Activated T-helper 2 cell treated with anti-CD3 and anti-CD28 coated beads, Interferon-gamma antibody, Interleukin-2, Interleukin-4, amounts not matched to agents 10 μg/mL and 5 μg/mL and 100 μg/mL, durations not matched to agents 14 hours and 24 hours and 36 hours (primary cell): Measurements from ENCODE around the gene MDK. TPM values are rescaled to one million over a fixed set of nuclear protein-coding genes. Genes with fewer than 3 reads are reported as not detected.
"Not testable (repeated sequence)": the region's sequence is repeated elsewhere in the genome, so short reads cannot be mapped to it uniquely, and the experiment has no call there.

Experiments used
- DNase-seq: peaks from one replicate; pipeline ENCODE4 v3.0.0; 2021; ENCODE audit warnings: low spot score
- H3K27ac Mint-ChIP-seq: one replicate; pipeline ENCODE4 v1.8.0; 2021; ENCODE audit warnings: mixed read lengths
- H3K27me3 Mint-ChIP-seq: one replicate; pipeline ENCODE4 v1.8.0; 2021; ENCODE audit warnings: low read depth, mixed read lengths
- H3K36me3 Mint-ChIP-seq: one replicate; pipeline ENCODE4 v1.8.0; 2021; ENCODE audit warnings: low read depth, mixed read lengths
- H3K4me1 Mint-ChIP-seq: one replicate; pipeline ENCODE4 v1.8.0; 2021; ENCODE audit warnings: low read depth, mixed read lengths
- H3K4me3 Mint-ChIP-seq: one replicate; pipeline ENCODE4 v1.8.0; 2021; ENCODE audit warnings: low read depth, mild to moderate bottlenecking, moderate library complexity, mixed read lengths
- H3K9me3 Mint-ChIP-seq: one replicate; pipeline ENCODE4 v1.8.0; 2021; ENCODE audit warnings: mixed read lengths
- intact Hi-C: fragments of 100-400 bp; cut with micrococcal nuclease; formaldehyde crosslinking; loops from one replicate; pipeline ENCODE4 v1.15.1; 2023
- total RNA-seq: library from RNA; stranded (reverse); gene quantifications from 2 replicates; pipeline ENCODE4 v1.2.3, GENCODE V29; 2022

The MDK gene
- total RNA-seq, 1 donor from 2014 or later: 2.8 TPM

DNA sequence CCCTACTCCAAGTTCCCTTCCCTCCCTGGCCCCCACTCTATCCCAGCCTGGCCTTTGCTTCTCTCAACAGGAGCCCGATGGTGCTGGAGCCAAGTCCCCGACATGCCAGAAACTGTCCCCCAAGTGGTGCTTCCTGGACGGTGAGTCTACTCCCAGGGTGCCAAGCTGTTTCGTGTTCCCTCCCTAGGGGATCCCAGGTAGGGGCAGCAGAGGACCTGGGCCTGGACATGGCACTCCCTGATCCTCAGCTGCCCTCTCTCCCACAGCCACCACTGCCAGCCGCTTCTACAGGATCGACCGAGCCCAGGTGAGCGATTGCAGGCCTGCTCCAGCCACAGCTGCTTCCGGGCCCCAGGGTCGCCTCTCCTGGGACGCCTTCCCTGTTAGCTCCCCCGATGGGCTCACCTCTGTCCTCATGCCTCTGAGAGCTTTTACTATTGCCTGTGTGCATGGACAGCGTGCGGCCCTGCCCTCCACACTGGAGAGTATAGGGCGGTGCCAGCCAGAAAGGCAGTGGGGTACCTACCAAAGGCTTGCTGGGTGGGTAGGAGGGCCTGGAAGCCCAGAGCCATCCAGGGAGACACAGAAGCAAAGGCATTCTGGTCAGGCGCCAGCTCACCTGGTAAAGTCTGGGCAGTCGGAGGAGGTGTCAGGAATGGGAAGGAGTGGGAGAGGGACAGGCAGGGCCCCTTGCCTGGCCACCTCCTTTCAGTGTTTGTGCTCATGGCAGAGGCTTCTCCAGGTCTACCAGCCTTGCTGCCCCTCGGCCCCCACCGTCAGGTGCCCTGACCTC, 5.0 kb upstream of the MDK start:
- Mint-ChIP-seq H3K27ac (no peak overlapping the region), H3K36me3 (peaks cover 48% of the 10 kb centered on the region), H3K4me3 (no peak overlapping the region), H3K27me3 (no peaks in the 10 kb centered on the region), H3K9me3 (no peaks in the 10 kb centered on the region), H3K4me1 (peaks cover 2% of the 10 kb centered on the region)
- intact Hi-C loops: no loop called here
- DNase-seq: no peak

DNA sequence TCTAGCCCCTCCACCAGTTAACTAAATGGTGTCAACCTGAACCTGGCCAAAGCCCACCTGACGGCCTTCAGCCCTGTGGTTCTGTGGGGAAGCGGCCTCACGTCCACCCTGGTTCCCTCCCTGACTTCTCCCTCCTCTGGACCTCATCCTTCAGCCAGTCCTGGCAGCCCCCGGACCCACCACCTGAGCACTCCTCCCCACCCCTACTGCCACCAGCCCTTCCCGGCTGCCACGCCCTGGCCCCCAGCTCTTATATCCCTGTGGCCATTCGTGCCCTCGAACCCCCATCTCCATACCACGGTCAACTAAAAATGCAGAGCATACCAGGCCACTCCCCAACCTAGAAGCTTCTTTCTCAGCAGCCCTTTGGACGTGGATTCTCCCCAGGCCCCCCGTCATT, 4.2 kb upstream of the MDK start:
- Mint-ChIP-seq H3K27me3 (peaks cover 5% of the 10 kb centered on the region), H3K4me1 (peaks cover 5% of the 10 kb centered on the region), H3K4me3 (no peak overlapping the region), H3K36me3 (peaks cover 42% of the 10 kb centered on the region), H3K9me3 (no peaks in the 10 kb centered on the region), H3K27ac (no peak overlapping the region)
- no peak for DNase-seq
- intact Hi-C loops: no loop called here

DNA sequence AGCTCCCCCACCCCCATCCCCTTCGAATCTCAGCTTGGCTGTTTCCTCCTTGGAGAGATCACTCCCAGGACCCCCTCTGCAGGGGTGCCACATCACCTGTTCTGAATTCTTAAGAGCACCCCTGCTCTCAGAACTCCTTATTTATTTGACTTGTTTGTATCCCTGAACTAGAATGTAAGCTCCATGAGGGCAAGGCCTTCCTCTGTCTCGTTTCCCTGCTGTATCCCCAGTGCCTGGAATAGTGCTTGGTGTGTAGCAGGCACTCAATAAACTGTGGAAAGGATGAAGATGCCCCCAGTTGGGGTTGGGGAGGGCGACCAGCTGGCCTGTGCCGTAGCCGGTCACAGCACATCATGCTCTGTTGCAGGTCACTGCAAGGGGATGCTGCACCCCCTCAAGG, 3.6 kb upstream of the MDK start:
- H3K27ac Mint-ChIP-seq: no peak overlapping the region
- intact Hi-C loops: no loop called here
- H3K4me3 Mint-ChIP-seq: no peak overlapping the region
- H3K9me3 Mint-ChIP-seq: no peaks in the 10 kb centered on the region
- H3K4me1 Mint-ChIP-seq: peaks cover 5% of the 10 kb centered on the region
- DNase-seq: no peak
- peaks cover 37% of the 10 kb centered on the region for H3K36me3 Mint-ChIP-seq
- H3K27me3 Mint-ChIP-seq: peaks cover 6% of the 10 kb centered on the region

DNA sequence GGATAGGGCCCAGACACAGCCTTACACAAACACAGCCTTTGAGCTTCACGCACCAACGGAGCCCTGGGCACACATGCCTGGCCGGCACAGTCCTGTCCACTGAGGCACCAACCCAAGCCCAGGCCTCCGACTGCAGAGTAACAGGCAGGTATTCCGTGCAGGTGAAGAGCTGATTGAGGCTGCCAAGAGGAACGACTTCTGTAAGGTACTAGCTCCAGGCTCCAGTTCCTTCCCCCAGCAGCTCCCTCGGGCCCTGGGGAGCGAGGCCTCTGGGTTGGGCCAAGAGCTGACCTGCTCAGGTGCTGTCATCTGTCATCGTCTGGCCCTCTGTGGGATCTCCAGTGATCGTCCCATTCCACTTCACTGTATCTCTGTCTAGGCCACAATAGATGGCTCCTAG, 3.2 kb upstream of the MDK start:
- Mint-ChIP-seq H3K9me3 (no peaks in the 10 kb centered on the region), H3K36me3 (peaks cover 37% of the 10 kb centered on the region), H3K4me1 (peaks cover 5% of the 10 kb centered on the region), H3K27ac (no peak overlapping the region), H3K27me3 (peaks cover 7% of the 10 kb centered on the region), H3K4me3 (no peak overlapping the region)
- DNase-seq: no peak
- intact Hi-C loops: no loop called here

DNA sequence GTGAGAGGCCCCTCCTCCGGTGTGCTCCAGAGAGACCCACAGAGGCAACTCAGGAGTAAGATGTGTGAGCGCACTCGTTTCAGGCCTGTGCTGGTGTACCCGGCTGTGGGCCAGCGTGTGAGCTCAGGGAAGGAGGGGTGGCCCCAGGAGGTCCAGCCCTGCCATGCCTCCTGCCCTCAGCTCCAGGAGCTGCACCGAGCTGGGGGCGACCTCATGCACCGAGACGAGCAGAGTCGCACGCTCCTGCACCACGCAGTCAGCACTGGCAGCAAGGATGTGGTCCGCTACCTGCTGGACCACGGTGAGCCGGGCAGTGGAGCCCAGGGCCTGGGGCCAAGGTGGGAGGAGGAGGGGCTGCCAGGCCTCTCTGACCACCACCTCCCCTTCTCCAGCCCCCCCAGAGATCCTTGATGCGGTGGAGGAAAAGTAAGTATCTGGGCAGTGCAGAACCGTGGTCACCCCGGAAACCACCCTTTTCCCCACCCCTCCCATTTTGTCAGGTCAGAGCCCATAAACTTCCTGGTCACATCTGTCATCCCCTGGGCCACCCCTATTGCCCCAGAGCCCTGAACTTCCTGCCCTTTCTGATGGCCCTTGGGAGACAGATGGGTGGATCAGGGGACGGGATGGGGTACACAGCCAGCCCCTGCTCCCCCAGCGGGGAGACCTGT, 2.5 kb upstream of the MDK start:
- Mint-ChIP-seq H3K4me3 (no peak overlapping the region), H3K27ac (no peak overlapping the region), H3K4me1 (peaks cover 5% of the 10 kb centered on the region), H3K9me3 (no peaks in the 10 kb centered on the region), H3K36me3 (peaks cover 37% of the 10 kb centered on the region), H3K27me3 (peaks cover 12% of the 10 kb centered on the region)
- intact Hi-C loops: no loop called here
- no peak for DNase-seq

DNA sequence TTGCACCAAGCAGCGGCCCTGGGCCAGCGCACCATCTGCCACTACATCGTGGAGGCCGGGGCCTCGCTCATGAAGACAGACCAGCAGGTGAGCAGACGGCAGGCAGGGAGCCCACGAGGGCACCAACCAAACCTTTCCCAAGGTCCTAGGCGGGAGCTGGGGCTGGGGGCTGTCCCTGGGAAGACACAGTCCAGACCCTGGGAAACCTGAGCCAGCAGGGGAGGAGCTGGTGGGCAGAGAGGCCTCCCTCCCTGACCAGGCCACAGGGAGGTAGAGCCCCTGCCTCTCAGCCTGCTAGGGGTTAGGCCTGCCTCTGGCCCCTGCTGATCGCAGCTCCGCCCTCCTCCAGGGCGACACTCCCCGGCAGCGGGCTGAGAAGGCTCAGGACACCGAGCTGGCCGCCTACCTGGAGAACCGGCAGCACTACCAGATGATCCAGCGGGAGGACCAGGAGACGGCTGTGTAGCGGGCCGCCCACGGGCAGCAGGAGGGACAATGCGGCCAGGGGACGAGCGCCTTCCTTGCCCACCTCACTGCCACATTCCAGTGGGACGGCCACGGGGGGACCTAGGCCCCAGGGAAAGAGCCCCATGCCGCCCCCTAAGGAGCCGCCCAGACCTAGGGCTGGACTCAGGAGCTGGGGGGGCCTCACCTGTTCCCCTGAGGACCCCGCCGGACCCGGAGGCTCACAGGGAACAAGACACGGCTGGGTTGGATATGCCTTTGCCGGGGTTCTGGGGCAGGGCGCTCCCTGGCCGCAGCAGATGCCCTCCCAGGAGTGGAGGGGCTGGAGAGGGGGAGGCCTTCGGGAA, 1.8 kb upstream of the MDK start:
- not testable (repeated sequence) for DNase-seq, H3K4me3 Mint-ChIP-seq, H3K27ac Mint-ChIP-seq, H3K4me1 Mint-ChIP-seq, H3K9me3 Mint-ChIP-seq
- intact Hi-C loops: loop anchor here (2.0 to 10.0 kb wide), 2 partner anchors 27 to 325 kb away; partner anchors contain the start of genes ARHGAP1 and ZNF408
- Mint-ChIP-seq H3K36me3 (peaks cover 37% of the 10 kb centered on the region), H3K27me3 (peaks cover 17% of the 10 kb centered on the region)

DNA sequence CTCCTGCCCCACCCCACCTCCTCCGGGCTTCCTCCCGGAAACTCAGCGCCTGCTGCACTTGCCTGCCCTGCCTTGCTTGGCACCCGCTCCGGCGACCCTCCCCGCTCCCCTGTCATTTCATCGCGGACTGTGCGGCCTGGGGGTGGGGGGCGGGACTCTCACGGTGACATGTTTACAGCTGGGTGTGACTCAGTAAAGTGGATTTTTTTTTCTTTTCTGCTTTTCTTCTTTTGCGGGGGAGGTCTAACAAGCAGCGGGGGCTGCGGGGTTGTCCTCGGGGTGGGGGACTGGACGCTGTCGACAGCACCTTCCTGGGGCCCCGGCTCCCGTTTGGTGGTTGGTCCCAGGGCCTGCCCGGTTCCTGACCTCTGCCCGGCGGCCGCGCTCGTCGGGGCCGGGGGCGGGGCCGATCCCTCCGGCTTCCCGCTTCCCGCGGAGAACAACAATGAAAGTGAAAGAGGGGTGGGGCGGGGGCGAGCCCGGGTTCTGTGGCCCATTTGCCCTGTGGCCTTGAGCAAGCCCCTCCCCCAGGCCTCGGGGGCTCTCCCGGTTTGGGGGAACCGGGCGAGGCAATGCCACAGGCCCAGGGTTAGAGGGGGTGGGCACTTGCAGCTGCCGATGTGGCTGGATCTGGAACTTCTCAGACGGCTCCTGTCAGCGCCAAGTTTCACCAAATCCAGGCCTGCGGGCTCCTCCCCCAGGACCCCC, 975 bp upstream of the MDK start:
- Mint-ChIP-seq H3K4me1 (peaks cover 5% of the 10 kb centered on the region), H3K27ac (peak overlapping the region; percentile 17), H3K4me3 (peak overlapping the region; percentile 47), H3K36me3 (peaks cover 30% of the 10 kb centered on the region), H3K9me3 (no peaks in the 10 kb centered on the region), H3K27me3 (peaks cover 21% of the 10 kb centered on the region)
- intact Hi-C loops: loop anchor here (2.0 to 10.0 kb wide), 2 partner anchors 28 to 324 kb away; partner anchors contain the start of genes ARHGAP1 and ZNF408
- peak; percentile 55 for DNase-seq

DNA sequence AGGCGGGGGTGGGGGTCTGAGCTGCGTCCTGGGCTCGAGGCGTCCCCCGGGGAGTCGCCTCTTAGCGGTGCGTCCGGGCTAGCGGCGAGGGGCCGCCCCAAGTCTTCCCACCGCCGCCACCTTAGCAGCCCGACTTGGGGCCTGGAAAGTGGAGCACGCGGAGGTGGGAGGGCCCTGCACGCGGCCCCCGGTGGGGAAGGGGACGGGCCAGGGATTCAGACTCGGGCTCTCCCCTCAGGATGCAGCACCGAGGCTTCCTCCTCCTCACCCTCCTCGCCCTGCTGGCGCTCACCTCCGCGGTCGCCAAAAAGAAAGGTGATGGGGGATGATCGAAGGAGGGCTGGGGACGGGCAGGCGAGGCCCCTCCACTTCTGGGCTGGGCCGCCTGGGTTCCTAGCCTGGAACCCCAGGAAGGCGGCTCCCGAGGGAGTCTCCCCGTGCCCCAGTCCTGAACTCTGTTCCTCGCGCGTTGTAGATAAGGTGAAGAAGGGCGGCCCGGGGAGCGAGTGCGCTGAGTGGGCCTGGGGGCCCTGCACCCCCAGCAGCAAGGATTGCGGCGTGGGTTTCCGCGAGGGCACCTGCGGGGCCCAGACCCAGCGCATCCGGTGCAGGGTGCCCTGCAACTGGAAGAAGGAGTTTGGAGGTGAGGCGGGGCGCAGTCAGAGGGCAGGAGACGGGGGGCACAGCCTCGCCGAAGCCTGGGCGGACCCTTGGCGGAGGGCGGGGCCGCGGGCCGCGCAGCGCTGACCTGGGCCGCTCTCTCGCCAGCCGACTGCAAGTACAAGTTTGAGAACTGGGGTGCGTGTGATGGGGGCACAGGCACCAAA, 563 bp downstream of the MDK start:
- peaks cover 20% of the 10 kb centered on the region for H3K36me3 Mint-ChIP-seq
- intact Hi-C loops: loop anchor here (2.0 to 10.0 kb wide), 2 partner anchors 29 to 323 kb away; partner anchors contain the start of genes ARHGAP1 and ZNF408
- no peak overlapping the region for H3K27ac Mint-ChIP-seq
- H3K27me3 Mint-ChIP-seq: peaks cover 32% of the 10 kb centered on the region
- no peaks in the 10 kb centered on the region for H3K9me3 Mint-ChIP-seq
- no peak for DNase-seq
- peak overlapping the region; percentile 67 for H3K4me3 Mint-ChIP-seq
- H3K4me1 Mint-ChIP-seq: peaks cover 8% of the 10 kb centered on the region

DNA sequence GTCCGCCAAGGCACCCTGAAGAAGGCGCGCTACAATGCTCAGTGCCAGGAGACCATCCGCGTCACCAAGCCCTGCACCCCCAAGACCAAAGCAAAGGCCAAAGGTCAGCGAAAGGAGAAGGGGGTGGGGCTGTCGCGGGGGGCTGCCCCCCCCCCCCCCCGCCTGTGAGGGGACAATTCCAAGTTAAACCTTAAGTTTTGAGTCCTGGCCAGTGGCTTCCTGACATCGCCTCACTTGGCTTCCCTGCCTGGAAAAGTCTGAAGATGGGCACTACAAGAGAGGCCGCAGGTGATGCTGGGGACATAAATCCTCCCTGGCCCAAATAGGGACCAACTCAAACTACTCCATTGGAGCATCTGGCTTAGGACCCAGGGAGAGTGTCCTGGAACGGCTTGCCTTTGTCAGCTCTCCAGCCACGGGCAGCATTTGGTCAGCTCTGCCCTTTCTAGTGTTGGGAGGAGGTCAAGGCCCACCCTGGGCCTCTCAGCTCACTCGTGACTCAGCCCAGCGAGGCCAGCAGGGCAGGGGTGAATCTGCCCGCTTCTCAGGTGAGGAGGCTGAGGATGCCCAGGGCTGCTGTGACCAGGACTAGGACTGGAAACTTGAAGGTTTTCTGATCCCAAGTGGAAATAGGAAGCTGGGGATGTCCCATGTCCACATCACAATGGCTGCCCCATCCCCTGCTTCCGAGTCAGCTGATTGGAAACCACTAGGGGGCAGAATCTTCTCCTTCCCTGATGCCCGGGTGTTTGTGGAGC, 1.4 kb downstream of the MDK start:
- Mint-ChIP-seq H3K27ac (no peak overlapping the region), H3K4me1 (peaks cover 8% of the 10 kb centered on the region), H3K36me3 (peaks cover 12% of the 10 kb centered on the region), H3K9me3 (no peaks in the 10 kb centered on the region), H3K27me3 (peaks cover 37% of the 10 kb centered on the region), H3K4me3 (no peak overlapping the region)
- DNase-seq: no peak
- intact Hi-C loops: loop anchor here (10.0 kb wide), 1 partner anchor 322 kb away; the partner anchor contains the start of genes ARHGAP1 and ZNF408

DNA sequence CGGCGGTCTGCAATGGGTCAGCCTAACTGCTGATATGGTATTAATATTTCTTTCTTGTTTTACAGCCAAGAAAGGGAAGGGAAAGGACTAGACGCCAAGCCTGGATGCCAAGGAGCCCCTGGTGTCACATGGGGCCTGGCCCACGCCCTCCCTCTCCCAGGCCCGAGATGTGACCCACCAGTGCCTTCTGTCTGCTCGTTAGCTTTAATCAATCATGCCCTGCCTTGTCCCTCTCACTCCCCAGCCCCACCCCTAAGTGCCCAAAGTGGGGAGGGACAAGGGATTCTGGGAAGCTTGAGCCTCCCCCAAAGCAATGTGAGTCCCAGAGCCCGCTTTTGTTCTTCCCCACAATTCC, 1.9 kb downstream of the MDK start:
- intact Hi-C loops: loop anchor here (10.0 kb wide), 1 partner anchor 321 kb away; the partner anchor contains the start of genes ARHGAP1 and ZNF408
- no peak overlapping the region for H3K27ac Mint-ChIP-seq
- peaks cover 43% of the 10 kb centered on the region for H3K27me3 Mint-ChIP-seq

More for the DNA sequence above, 1.9 kb downstream of the MDK start:
- H3K4me3 Mint-ChIP-seq: no peak overlapping the region
- H3K4me1 Mint-ChIP-seq: peaks cover 13% of the 10 kb centered on the region
- DNase-seq: no peak
- H3K9me3 Mint-ChIP-seq: no peaks in the 10 kb centered on the region
- H3K36me3 Mint-ChIP-seq: peaks cover 6% of the 10 kb centered on the region
